Measurements from ENCODE around the gene WDR18.

WDR18 gene

GRCh38 chr19:1009981-1010538 lies 25.9 kb downstream of the WDR18 start:
- no peak for TF ChIP-seq REST (IDR thresholded peaks at IDR 0.05; ENCODE audit: insufficient replicate concordance, low read depth)
- no peak for TF ChIP-seq POLR2AphosphoS5 (IDR thresholded peaks at IDR 0.05; ENCODE audit: low read depth)
- TF ChIP-seq SPI1 (IDR thresholded peaks at IDR 0.05; ENCODE audit: borderline replicate concordance, low read depth) = no peak
- no peak for TF ChIP-seq GABPA (IDR thresholded peaks at IDR 0.05; ENCODE audit: low read depth)
- TF ChIP-seq CTCF (IDR thresholded peaks at IDR 0.05; ENCODE audit: insufficient read depth, low read length) = no peak
- no peak overlapping the region for H3K27ac ChIP-seq (replicated peaks)
- DNase-seq (ENCODE audit: low read depth in 1 of 2, low spot score in 1 of 2) = no peak

GRCh38 chr19:1010586-1011510 lies 26.7 kb downstream of the WDR18 start:
- no peak overlapping the region for H3K27ac ChIP-seq (replicated peaks)
- no peak overlapping the region for H3K4me3 ChIP-seq (replicated peaks; ENCODE audit: insufficient read depth, low read length)
- TF ChIP-seq REST (IDR thresholded peaks at IDR 0.05; ENCODE audit: insufficient replicate concordance, low read depth) (no peak), GABPA (IDR thresholded peaks at IDR 0.05; ENCODE audit: low read depth) (no peak), POLR2AphosphoS5 (IDR thresholded peaks at IDR 0.05; ENCODE audit: low read depth) (no peak), SPI1 (IDR thresholded peaks at IDR 0.05; ENCODE audit: borderline replicate concordance, low read depth) (no peak), CTCF (IDR thresholded peaks at IDR 0.05; ENCODE audit: insufficient read depth, low read length) (no peak)
- no peaks in the 10 kb centered on the region for H3K27me3 ChIP-seq (ENCODE audit: insufficient read depth, poor library complexity, severe bottlenecking)
- DNase-seq (ENCODE audit: low read depth in 1 of 2, low spot score in 1 of 2) = no peak

More at GRCh38 chr19:1009981-1010538, 25.9 kb downstream of the WDR18 start:
- Histone ChIP-seq H3K27me3 (ENCODE audit: insufficient read depth, poor library complexity, severe bottlenecking) (no peaks in the 10 kb centered on the region), H3K4me3 (replicated peaks; ENCODE audit: insufficient read depth, low read length) (no peak overlapping the region)

- TF ChIP-seq GABPA (IDR thresholded peaks at IDR 0.05; ENCODE audit: low read depth) (no peak), REST (IDR thresholded peaks at IDR 0.05; ENCODE audit: insufficient replicate concordance, low read depth) (no peak), SPI1 (IDR thresholded peaks at IDR 0.05; ENCODE audit: borderline replicate concordance, low read depth) (no peak), POLR2AphosphoS5 (IDR thresholded peaks at IDR 0.05; ENCODE audit: low read depth) (no peak), CTCF (IDR thresholded peaks at IDR 0.05; ENCODE audit: insufficient read depth, low read length) (no peak)
- H3K27ac ChIP-seq (replicated peaks) = no peak overlapping the region
Measured at GRCh38 chr19:1011831-1012333, 27.7 kb downstream of the WDR18 start.

More at GRCh38 chr19:1011831-1012333, 27.7 kb downstream of the WDR18 start:
- H3K4me3 ChIP-seq (replicated peaks; ENCODE audit: insufficient read depth, low read length) = no peak overlapping the region
- no peak for DNase-seq (ENCODE audit: low read depth in 1 of 2, low spot score in 1 of 2)
- H3K27me3 ChIP-seq (ENCODE audit: insufficient read depth, poor library complexity, severe bottlenecking) = no peaks in the 10 kb centered on the region

Measured in HL-60 (cell line).